Upper lobe of right lung (tissue), 1 donor: ENCODE results near the gene PTPRM. TPM values are rescaled to one million over a fixed set of nuclear protein-coding genes. Genes with fewer than 3 reads are reported as not detected.

Experiments
- ATAC-seq: fragments of 200-7000 bp; cut with Tn5 transposase; one replicate; pipeline ENCODE4 v1.9.1; 2020; ENCODE audit warnings: mild to moderate bottlenecking, moderate library complexity
- DNase-seq: peaks from one replicate; pipeline ENCODE4 v3.0.0-alpha.2; 2020
- H3K27ac ChIP-seq: fragments of 200-600 bp; one replicate; pipeline ENCODE4 v1.8.0; 2022
- H3K27me3 ChIP-seq: fragments of 200-600 bp; one replicate; pipeline ENCODE4 v1.8.0; 2022; ENCODE audit warnings: mild to moderate bottlenecking
- H3K36me3 ChIP-seq: fragments of 200-600 bp; one replicate; pipeline ENCODE4 v1.8.0; 2022
- H3K4me1 ChIP-seq: fragments of 200-600 bp; one replicate; pipeline ENCODE4 v1.8.0; 2022
- H3K4me3 ChIP-seq: fragments of 200-600 bp; one replicate; pipeline ENCODE4 v1.8.0; 2022; ENCODE audit warnings: mild to moderate bottlenecking
- H3K9me3 ChIP-seq: fragments of 200-600 bp; one replicate; pipeline ENCODE4 v1.8.0; 2022
- intact Hi-C: fragments of 100-400 bp; cut with DNase I; formaldehyde crosslinking; loops from one replicate; pipeline ENCODE4 v1.11.0; 2022
- total RNA-seq: library from RNA; stranded (reverse); fragmentation: NEBNext Ultra II Directional; extraction: Animal tissue kit (Norgen Biotek cat#: 25700); gene quantifications from one replicate; pipeline ENCODE4 v1.2.1, GENCODE V29; 2021
- TF ChIP-seq, protein P1 (sequence below): fragments of 200-600 bp; IDR thresholded peaks from one replicate; pipeline ENCODE4 v1.8.0; 2022; ENCODE audit warnings: antibody characterized with exemption
- donor health status: DM: no; HTN: yes; CAD: no; lungs with severe emphysema.

Gene PTPRM
- total RNA-seq, 1 donor from 2014 or later: 99.3 TPM

- Histone ChIP-seq H3K4me3 (no peak overlapping the region), H3K36me3 (no peaks in the 10 kb centered on the region), H3K9me3 (no peaks in the 10 kb centered on the region), H3K4me1 (no peaks in the 10 kb centered on the region), H3K27ac (no peak overlapping the region), H3K27me3 (no peaks in the 10 kb centered on the region)
- TF ChIP-seq, protein P1, sequence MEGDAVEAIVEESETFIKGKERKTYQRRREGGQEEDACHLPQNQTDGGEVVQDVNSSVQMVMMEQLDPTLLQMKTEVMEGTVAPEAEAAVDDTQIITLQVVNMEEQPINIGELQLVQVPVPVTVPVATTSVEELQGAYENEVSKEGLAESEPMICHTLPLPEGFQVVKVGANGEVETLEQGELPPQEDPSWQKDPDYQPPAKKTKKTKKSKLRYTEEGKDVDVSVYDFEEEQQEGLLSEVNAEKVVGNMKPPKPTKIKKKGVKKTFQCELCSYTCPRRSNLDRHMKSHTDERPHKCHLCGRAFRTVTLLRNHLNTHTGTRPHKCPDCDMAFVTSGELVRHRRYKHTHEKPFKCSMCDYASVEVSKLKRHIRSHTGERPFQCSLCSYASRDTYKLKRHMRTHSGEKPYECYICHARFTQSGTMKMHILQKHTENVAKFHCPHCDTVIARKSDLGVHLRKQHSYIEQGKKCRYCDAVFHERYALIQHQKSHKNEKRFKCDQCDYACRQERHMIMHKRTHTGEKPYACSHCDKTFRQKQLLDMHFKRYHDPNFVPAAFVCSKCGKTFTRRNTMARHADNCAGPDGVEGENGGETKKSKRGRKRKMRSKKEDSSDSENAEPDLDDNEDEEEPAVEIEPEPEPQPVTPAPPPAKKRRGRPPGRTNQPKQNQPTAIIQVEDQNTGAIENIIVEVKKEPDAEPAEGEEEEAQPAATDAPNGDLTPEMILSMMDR: no peak
- ATAC-seq (no peak), DNase-seq (no peak)
- intact Hi-C loops: no loop called here
These were observed 474.5 kb downstream of the PTPRM start for GRCh38 chr18:8041526-8042111.

GRCh38 chr18:8044004-8044403, 476.9 kb downstream of the PTPRM start:
- Histone ChIP-seq H3K4me3 (no peak overlapping the region), H3K4me1 (no peaks in the 10 kb centered on the region), H3K27ac (no peak overlapping the region), H3K36me3 (no peaks in the 10 kb centered on the region), H3K27me3 (no peaks in the 10 kb centered on the region), H3K9me3 (no peaks in the 10 kb centered on the region)
- intact Hi-C loops: no loop called here
- no peak for DNase-seq
- no peak for ATAC-seq
- TF ChIP-seq, protein P1: no peak

DNA sequence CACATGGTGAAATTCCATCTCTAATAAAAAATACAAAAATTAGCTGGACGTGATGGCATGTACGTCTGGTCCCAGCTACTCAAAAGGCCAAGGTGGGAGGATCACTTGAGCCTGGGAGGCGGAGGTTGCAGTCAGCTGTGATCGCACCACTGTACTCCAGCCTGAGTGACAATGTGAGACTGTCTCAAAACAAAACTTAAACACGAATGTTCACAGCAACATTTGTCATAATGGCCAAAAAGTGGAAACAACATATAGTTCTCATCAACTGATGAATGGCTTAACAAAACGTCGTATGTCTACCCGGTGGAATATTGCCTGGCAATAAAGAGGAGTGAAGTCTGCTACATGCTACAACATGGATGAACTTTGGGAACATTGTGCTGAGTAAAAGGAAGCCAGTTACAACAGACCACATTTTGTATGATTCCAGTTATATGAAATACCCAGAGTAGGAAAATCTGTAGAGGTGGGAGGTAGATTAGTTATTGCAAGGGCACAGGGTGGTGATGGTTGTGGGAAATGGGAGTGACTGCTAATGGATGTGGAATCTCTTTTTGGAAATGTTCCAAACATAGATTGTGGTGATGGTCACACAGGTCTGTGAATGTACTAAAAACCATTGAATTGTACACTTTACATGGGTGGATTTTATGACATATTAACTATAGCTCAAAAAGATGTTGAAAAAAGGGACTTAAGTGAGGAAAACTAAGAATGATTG, 478.2 kb downstream of the PTPRM start:
- TF ChIP-seq, protein P1: no peak
- Histone ChIP-seq H3K9me3 (no peaks in the 10 kb centered on the region), H3K36me3 (no peaks in the 10 kb centered on the region), H3K27me3 (no peaks in the 10 kb centered on the region), H3K27ac (no peak overlapping the region), H3K4me1 (no peaks in the 10 kb centered on the region), H3K4me3 (no peak overlapping the region)
- intact Hi-C loops: no loop called here
- no peak for DNase-seq
- no peak for ATAC-seq

DNA sequence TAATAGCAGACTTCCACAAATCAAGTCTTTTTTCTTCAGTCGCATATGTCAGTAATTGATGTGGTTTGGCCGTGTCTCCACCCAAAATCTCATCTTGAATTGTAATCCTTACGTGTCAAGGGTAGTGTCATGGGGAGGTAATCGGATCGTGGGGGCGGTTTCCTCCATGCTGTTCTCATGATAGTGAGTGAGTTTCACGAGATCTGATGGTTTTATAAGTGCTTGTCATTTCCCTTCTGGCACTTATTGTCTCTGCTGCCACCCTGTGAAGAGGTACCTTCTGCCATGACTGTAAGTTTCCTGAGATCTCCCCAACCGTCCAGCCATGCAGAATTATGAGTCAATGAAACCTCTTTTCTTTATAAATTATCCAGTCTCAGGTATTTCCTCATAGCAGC, 478.8 kb downstream of the PTPRM start:
- H3K9me3 ChIP-seq: no peaks in the 10 kb centered on the region
- DNase-seq (no peak), ATAC-seq (no peak)
- no peaks in the 10 kb centered on the region for H3K36me3 ChIP-seq
- no peak overlapping the region for H3K27ac ChIP-seq
- H3K4me1 ChIP-seq: no peaks in the 10 kb centered on the region
- no peaks in the 10 kb centered on the region for H3K27me3 ChIP-seq
- no peak overlapping the region for H3K4me3 ChIP-seq
- TF ChIP-seq, protein P1: no peak
- intact Hi-C loops: no loop called here

DNA sequence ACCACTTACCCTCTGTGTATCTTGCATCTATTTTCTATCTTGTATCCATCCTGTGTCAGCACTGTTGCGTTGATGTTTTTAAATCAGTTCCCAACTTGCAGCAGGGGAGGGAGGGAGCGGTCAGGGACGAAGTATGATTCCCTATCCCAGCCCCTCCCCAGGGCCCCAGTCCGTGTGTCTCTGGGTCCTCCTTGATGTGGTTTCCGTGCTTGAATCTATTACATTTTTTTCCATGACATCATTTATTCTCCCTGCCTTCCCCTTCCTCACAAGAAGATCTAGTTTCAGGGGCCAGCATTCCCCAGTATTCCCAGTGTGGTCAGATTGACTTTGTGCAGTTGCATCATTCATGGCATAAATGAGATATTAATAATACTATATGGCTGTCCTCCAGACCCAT, 479.3 kb downstream of the PTPRM start:
- no peak for DNase-seq
- no peak overlapping the region for H3K4me3 ChIP-seq
- ATAC-seq: no peak
- H3K36me3 ChIP-seq: no peaks in the 10 kb centered on the region
- TF ChIP-seq, protein P1: no peak
- H3K4me1 ChIP-seq: no peaks in the 10 kb centered on the region
- intact Hi-C loops: no loop called here
- no peak overlapping the region for H3K27ac ChIP-seq
- no peaks in the 10 kb centered on the region for H3K27me3 ChIP-seq
- H3K9me3 ChIP-seq: no peaks in the 10 kb centered on the region
